NCI-H2171 treated with DMSO at 0.1 percent for 48 hours (cell line): ENCODE results near the gene MARCHF6.
"Not testable (repeated sequence)": the region's sequence is repeated elsewhere in the genome, so short reads cannot be mapped to it uniquely, and the experiment has no call there.

Source experiments
- DNase-seq: peaks from one replicate; lab custom pipeline; 2025; lab: John Stamatoyannopoulos, UW

The MARCHF6 gene, protein sequence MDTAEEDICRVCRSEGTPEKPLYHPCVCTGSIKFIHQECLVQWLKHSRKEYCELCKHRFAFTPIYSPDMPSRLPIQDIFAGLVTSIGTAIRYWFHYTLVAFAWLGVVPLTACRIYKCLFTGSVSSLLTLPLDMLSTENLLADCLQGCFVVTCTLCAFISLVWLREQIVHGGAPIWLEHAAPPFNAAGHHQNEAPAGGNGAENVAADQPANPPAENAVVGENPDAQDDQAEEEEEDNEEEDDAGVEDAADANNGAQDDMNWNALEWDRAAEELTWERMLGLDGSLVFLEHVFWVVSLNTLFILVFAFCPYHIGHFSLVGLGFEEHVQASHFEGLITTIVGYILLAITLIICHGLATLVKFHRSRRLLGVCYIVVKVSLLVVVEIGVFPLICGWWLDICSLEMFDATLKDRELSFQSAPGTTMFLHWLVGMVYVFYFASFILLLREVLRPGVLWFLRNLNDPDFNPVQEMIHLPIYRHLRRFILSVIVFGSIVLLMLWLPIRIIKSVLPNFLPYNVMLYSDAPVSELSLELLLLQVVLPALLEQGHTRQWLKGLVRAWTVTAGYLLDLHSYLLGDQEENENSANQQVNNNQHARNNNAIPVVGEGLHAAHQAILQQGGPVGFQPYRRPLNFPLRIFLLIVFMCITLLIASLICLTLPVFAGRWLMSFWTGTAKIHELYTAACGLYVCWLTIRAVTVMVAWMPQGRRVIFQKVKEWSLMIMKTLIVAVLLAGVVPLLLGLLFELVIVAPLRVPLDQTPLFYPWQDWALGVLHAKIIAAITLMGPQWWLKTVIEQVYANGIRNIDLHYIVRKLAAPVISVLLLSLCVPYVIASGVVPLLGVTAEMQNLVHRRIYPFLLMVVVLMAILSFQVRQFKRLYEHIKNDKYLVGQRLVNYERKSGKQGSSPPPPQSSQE

DNA sequence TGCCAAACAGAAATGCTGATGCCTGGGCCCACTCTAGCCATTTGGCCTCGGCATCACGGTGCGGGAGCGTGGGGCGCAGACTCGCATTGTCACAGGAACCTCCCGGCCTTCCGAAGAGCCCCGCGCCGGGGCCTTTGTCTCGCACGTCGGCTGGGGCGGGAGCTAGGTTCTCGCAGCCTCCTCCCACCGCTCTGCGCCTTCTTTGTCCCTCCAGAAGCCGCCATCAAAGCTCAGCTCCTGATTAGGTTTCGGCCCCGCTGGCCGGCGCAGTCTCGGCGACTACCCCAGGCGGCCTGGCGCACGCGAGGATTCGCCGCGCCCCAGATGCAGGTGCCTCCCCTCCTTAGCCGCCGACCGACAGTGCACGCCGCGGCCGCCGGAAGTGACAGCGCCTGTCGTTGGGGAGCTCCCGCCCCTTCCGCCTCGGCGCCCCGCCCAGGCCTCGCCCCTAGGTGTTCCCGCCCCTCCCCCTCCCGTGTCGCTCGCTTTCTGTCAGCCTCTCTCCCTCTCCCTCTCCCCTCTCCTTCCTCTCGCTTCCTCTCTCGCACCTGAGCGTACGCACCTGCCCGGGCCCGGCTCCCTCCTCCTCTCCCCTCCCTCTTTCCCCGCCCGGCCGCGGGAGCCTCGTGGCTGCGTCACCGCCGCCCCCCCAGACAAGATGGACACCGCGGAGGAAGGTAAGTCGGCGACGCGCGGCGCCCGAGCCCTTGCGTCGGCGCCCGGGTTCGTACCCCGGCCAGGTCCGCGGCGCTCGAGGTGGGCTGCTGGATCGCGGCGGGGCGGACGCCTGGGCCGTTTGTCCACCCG, at the start of gene MARCHF6:
TSS of gene MARCHF6 (plus strand) at position 455 of the 807 bp plus-strand sequence. CDS start at position 659, 204 bp downstream.
- DNase-seq, result peak; percentile 99

DNA sequence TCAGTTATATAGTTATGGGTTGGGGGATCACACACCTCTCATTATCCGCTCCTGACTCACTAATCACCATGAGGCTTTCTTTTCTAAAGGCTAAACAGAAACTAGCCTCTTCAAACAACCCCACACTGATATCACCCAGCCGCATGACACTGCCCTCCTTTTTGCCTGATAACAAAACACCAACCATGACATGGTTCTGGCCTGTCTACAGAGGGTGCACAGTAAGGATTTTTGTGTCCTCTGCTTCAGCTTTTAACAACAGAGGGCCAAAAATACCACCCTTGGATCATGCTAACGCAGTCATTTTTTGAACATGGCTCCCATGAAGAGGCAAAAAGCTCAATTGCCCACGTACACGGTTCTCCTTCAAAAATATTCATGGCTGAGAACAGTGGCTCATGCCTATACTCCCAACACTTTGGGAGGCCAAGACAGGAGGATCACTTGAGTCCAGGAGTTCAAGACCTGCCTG, 49.8 kb upstream of the MARCHF6 start:
- no peak for DNase-seq

DNA sequence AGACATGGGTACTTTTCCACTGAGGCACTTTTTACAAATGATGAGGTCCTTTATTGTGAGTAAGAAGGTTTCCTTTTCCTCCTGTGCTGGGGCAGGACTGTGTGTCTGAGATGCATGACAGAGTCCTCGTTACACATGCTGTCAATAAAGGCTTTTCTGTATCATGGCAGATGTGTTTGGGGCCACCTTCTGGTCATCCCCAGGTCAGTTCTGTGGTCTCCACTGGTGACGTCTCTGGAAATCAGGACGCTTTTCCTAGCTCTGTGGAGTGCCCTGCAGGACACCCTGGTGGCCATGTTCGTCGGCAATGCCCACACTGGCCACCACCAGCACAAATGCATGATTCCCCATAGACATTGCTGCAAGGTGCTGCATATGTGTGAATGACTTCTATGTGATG, 48.6 kb upstream of the MARCHF6 start:
- no peak for DNase-seq

DNA sequence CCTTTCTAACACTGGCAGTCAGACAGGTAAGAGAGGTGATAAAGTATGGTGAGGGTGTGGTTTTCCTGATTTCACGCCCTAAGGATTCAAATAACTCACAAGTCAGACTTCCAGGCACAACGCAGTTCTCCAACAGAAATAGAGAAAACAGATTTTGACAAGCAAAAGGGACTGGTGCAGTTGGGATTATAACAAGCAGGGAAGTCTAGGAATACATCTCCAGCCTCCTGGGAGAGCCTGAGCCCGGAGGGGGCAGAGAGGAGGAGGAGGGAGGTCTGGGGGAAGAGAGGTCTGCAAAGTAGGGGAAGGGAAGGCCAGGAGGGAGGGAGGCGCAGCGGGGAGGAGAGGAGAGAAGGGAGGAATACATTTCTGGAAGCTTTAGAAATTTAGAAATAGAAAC, 47.4 kb upstream of the MARCHF6 start:
- no peak for DNase-seq

DNA sequence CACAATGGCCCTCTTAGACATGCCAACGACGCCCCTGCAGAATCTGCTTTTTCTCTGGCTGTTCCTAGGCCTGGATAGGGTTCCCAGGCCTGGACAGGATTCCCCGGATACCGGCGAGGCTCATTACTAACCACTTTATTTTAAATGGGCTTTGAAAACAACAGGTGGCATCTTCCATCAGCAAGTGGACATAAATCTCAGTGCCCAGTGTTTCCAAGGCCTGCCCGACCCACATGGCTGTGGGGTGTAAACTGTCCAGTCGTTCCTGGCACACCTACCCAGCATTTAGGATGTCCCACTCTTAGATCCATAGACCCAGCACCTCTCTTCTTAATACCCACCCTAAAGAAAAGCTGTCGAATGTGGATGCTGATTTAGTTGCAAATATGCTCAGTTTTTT, 46.7 kb upstream of the MARCHF6 start:
- DNase-seq, result no peak

DNA sequence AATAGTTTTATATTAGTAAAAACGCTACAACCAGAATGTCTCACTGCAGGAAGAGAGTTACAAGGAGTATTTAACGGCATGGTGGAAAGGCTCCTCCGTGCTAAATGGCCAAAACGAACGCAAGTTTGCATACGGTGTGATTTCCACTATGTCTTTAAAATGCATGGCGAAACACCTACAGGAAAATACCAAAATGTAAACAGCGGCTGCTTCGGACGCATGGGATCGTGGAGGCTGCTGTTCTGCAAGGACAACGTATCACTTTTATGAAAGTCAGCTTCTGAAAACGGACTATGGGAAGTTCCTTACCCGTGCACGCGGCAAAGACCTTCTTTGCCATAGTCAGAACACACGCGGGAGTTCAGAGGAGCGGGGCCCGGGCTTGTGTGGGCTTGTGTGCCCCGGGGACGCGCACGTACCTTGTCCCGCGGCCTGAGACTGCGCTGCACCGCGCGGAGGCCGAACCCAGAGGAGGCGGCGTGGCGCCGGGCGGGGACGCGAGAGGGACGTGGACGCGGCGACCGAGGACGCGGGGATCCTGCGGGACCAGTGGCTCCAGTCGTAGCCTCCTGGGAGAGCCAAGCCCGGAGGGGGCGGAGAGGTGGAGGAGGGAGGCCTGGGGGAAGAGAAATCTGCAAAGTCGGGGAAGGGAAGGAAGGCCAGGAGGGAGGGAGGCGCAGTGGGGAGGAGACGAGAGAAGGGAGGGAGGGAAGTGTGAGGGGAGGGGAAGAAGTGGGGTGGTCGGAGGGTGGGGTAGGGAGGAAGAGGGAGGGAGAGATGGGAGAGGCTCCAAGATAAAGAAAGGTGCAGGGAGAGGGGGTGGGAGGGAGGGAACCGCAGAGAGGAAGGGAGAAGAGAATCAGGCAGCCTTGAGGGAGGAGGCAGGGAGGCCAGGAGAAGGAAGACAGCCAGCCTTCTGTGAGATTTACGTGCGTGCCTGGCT, 46.0 kb upstream of the MARCHF6 start, which contains the start of gene CMBL:
TSS of gene CMBL (minus strand) at position 697 of the 943 bp plus-strand sequence. CDS start 17,140 bp downstream, outside the sequence.
- DNase-seq, result peak; percentile 79

DNA sequence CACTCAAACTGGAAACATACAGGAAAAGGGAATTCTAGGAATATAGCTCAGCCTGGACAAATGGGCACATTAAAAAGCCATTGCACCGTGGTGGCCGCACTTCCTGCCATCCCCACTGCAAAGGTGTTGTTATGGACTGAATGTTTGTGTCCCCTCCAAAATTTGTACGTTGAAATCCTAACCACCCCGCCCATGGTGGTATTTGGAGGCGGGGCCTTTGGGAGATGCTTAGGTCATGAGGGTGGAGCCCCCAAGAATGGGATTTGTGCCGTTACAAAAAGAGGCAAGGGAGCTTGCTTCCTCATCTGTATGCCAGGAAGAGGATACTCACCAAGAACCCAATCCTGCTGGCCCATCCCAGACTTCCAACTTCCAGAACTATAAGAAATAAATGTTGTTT, 44.7 kb upstream of the MARCHF6 start:
- no peak for DNase-seq

DNA sequence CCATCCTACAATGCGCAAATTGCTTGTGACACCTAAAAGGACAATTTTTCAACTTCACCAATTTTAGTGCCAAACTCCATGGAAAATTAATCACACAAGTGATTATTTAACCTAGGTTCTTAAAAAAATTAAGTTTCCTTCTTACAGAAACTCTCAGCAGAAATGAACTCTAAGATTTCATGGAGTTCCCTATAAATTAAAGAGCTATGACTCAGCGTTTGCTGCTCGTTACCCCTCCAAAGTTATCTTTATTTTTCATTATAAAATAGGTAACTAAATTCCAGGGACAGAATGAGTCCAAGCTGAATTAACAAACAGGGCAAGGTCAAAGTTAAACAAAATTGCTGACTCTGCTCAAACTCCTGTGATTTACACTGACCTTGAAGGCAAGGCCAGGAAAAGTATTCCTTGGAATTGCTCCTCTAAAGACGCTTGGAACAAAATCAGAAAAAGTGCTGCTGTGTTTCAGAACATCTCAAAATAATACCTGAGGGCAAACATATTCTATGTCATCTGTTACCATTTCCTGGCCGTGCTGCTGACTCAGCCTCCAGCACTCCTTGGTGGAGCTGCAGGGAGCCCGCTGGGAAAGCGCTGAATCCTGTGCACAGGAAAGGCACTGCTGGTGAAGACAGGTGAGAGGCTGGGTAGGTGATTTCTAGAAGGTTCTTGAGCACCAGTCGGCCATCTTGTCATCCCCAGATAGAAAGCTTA, 43.3 kb upstream of the MARCHF6 start:
- peak; percentile 22 for DNase-seq

DNA sequence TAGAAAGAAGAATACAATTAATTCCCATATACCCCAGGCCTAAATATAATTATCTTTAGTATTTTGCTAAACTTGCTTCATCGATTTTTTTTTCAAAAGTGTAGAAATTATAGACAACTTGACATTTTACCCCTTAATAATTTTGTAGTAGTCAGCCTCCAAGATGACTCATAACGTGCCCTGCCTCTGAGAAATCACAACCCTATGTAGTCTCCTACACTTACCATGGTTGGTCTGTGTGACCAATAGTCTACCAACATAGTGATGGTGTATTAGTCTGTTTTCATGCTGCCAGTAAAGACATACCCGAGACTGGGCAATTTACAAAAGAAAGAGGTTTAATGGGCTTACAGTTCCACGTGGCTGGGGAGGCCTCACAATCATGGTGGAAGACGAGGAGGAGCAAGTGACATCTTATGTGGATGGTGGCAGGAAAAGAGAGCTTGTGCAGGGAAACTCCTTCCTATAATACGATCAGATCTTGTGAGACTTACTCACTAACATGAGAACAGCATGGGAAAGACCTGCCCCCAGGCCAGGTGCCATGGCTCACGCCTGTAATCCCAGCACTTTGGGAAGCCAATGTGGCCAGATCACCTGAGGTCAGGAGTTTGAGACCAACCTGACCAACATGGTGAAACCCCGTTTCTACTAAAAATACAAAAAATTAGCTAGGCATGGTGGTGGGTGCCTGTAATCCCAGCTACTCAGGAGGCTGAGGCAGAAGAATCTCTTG, 42.5 kb upstream of the MARCHF6 start:
- not testable (repeated sequence) for DNase-seq

DNA sequence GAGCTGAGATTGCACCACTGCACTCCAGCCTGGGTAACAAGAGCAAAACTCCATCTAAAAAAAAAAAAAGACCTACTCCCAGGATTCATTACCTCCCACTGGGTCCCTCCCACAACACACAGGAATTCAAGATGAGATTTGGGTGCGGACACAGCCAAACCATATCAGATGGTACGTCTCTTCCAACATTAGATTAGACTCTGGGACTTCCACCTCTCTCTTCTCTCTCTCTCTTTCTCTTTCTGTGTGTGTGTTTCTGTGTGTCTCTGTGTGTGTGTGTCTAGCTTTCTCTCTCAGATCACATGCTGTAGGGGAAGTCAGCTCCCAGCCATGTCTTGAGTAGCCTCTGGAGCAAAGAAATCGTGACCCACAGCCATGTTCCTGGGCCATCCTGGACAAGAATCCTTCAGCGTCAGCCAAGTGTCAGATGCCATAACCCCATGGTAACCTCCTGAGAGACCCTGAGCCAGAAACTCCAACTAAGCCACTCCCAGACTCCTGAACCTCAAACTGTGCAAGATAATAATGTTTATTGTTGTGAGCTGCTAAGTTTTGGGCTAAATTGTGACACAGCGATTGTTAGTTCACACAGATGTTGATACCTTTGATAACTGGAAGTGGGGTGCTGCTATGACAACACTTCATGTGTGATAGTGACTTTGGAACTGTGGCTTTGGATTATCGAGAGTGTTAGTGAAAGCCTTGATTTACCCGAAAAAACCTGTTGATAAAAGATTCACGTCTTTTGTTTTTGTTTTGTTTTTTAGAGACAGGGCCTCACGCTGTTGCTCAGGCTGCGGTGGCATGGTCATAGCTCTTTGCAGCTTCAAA, 41.7 kb upstream of the MARCHF6 start:
- no peak for DNase-seq

DNA sequence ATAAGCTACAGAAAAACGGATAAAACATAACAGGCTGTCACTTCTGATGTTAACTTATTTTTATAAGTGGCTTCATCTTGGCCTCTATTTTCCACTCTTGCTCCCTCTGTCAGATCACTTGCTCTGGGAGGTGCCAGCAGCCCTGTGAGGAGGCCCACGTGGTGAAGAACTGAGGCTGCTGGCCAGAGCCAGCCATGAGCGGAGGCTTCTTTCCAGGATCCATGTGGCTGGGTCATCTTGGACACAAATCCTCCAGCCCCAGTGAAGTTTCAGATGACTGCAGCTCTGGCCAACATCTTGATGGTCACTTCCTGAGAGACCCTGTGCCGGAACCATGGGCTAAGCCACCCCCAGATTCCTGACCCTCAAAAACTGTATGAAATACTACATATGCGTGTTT, 38.3 kb upstream of the MARCHF6 start:
- DNase-seq, result no peak

DNA sequence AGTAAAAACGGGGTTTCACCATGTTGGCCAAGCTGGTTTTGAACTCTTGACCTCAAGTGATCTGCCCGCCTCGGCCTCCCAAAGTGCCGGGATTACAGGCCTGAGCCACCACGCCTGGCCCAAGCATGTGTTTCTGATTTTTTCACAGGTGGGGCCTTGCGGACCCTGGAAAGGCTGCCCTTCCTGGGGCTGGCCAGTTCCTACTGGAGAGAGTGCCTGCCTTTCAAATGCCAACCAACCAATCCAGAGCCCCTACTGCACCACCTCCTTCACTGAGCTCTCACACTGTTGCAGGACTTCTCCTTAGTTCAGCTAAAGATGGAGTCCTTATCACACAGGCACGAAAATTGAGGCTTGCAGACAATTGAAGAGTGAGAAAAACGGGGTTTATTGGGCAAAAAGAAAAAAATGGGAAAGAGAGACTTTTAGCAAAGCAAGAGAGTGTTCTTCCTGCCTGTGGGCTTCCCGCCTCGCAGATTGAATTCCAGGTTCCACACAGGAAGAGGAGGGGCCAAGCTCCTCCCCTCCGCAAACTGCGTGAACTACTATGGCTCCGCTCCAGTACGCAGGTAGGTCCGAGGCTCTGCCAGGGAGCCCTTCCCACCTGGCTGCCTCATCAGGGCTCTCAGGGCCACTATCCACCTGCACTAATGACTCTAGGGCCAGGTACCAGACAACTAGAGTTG, 37.5 kb upstream of the MARCHF6 start:
- no peak for DNase-seq

DNA sequence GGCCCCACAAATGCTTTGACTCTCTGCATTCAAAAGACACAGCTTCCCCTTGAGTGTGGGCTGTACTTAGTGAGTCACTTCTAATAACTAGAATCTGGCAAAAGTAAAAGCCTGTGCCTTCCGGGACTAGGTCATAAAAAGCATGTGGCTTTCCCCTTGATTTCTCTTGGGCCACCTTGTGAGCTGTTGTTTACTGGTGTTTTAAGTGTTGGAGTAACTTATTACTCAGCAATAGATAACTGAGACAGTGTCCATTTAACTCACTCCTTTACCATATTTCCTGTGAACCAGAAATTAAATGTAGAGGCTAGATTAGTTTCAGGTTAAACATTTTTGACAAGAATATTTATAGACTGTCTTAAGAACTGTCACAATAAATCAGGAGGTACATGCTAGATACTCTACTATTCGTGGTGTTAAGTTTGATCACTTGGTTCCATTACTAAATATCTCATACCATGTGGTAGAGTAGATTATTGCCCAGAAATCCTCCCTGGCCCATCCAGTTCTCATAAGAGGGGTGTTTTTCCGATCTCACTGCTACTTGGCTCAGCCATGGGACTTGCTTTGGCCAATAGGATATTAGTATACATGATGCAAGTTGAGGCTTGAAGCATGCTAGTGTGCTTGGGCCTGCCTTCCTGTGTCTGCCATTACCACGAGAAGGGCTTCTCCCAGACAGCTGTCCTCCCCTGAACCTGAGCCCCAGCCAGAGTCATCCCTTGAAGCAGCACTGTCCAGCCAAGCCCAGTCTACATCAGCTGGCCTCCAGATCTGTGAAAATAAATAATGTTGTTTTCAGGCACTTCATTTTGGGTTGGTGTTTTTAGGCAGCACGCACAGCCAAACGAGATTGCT, 35.4 kb upstream of the MARCHF6 start:
- DNase-seq, result peak; percentile 30

DNA sequence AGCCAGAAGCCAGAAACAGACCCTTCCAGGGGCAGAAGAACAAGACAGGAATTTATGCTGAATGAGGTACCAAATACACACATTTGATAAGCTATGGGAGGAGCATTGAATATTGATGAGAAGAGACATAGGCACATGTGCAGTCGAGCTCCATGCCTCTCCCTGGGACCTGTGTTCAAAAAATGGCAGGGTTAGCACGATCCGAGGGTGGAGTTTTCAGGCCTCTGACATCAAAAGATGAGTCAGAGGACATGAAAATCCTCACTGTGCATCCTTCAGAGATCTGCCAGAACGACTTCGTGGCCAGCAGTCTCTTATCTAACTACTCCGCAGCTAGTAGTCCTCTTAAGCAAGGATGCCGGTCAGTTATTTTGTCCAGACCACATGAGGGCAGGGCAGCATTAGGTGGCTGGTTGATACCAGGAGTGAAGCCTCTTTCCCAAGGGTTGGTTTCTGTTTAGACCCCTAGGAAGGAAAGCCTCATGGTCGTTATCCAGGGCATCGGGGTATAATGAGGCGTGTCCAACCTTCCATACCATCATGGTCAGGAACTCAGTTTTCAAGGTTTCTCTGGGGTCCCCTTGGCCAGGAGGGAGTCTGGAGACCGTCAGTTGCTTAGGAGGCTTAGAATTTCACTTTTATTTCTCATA, 34.2 kb upstream of the MARCHF6 start:
- DNase-seq, result no peak

DNA sequence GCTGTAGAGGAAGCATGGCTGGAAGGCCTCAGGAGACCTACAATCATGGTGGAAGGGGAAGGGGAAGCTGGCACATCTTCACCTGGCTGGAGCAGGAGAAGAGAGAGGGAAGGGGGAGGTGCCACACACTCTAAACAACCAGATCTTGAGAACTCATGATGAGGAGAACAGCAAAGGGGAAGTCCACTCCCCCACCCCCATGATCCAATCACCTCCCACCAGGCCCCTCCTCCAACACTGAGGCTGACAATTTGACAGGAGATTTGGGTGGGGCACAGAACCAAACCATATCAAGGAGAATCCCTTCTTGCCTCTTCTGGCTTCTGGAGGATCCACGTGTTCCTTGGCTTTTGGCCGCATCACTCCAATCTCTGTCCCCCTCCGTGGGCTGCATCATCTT, 32.7 kb upstream of the MARCHF6 start:
- DNase-seq, result no peak

DNA sequence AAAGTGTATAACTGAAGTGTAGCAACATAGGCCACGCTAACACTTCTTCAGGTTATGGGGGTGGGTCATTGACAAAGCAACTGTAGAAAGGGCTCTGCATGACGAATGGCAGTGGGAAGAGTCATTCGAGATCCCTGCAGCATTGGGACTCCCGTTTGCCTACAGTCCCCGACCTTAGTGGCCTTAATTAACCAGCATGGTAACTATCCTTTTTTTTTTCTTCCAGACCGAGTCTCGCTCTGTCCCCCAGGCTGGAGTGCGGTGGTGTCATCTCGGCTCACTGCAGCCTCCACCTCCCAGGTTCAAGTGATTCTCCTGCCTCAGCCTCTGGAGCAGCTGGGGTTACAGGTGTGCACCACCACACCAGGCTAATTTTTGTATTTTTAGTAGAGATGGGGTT, 31.6 kb upstream of the MARCHF6 start:
- no peak for DNase-seq
